GM19239 (cell line): ENCODE results near the gene INTS1.

ENCODE experiments used
- DNase-seq: peaks from one replicate; pipeline ENCODE4 v3.0.0; 2011; ENCODE audit warnings: low spot score; ENCODE audit not compliant: insufficient read length
- FAIRE-seq: peaks from 2 replicates; lab custom pipeline; 2011; peaks lifted over from hg19 to GRCh38; lab: Jason Lieb, UNC

The INTS1 gene

GRCh38 chr7:1422512-1423263 is 81.5 kb downstream of the INTS1 start:
- FAIRE-seq (no peak), DNase-seq (no peak)

- FAIRE-seq (no peak), DNase-seq (no peak)
Observed at GRCh38 chr7:1421946-1422345, 82.2 kb downstream of the INTS1 start.

GRCh38 chr7:1421020-1421790 is 83.0 kb downstream of the INTS1 start:
- FAIRE-seq = no peak
- DNase-seq = no peak
